K562 (cell line): ENCODE data around the gene TBR1. TPM values are rescaled to one million over a fixed set of nuclear protein-coding genes. Genes with fewer than 3 reads are reported as not detected.

Experiments
- BMI1 ChIP-seq: fragments of 150-350 bp; IDR thresholded peaks from 2 replicates; pipeline ENCODE4 v1.6.1; 2014; ENCODE audit warnings: low read length
- CTBP1 ChIP-seq: fragments of 450-650 bp; IDR thresholded peaks from 2 replicates; pipeline ENCODE4 v1.6.1; 2016; ENCODE audit warnings: borderline replicate concordance
- CXXC5 ChIP-seq: fragments of 250-450 bp; sonication (Bioruptor Pico); IDR thresholded peaks from 2 replicates; pipeline ENCODE4 v1.8.0; 2022; ENCODE audit warnings: inconsistent platforms, mild to moderate bottlenecking, moderate library complexity
- MEF2D ChIP-seq: conservative IDR thresholded peaks from 2 replicates; pipeline ENCODE4 v1.6.1; 2016; ENCODE audit warnings: low read depth, missing genetic modification characterization, missing compliant biosample characterization
- NR3C1 ChIP-seq: sonication (generic); formaldehyde crosslinking; IDR thresholded peaks from 2 replicates; pipeline ENCODE4 v1.8.1; 2022; ENCODE audit warnings: missing genetic modification reagents
- RBM22 ChIP-seq: fragments of 200-400 bp; formaldehyde crosslinking; IDR thresholded peaks from 2 replicates; pipeline ENCODE4 v1.6.1; 2018; ENCODE audit warnings: low read length, low read depth; ENCODE audit not compliant: poor library complexity, severe bottlenecking
- SLC30A9 ChIP-seq: fragments of 250-450 bp; sonication (Bioruptor Pico); IDR thresholded peaks from 2 replicates; pipeline ENCODE4 v1.8.0; 2022; ENCODE audit warnings: mild to moderate bottlenecking, moderate library complexity
- SUPT5H ChIP-seq: fragments of 450-650 bp; IDR thresholded peaks from 2 replicates; pipeline ENCODE4 v1.6.1; 2016
- ZNF780A ChIP-seq: fragments of 250-450 bp; sonication (Bioruptor Pico); IDR thresholded peaks from 2 replicates; pipeline ENCODE4 v1.5.0; 2021; ENCODE audit warnings: mild to moderate bottlenecking
- polyA plus RNA-seq, 8 experiments: library from polyadenylated mRNA; depleted of rRNA in 4 of 8; stranded (reverse) in 5 of 8; unstranded in 3 of 8; fragments of >200 nt; fragmentation: Nextera tagmentation in 2 of 8; fragmentation: Illumina TruSeq in 1 of 8; extraction: Ambion mirVana in 2 of 8; extraction: Trizol in 1 of 8; gene quantifications; 2 replicates each; pipeline versions ENCODE4 v1.2.1 to v1.2.3, GENCODE V29; 2011 to 2014; ENCODE audit warnings: inconsistent platforms in 1 of 8, missing spikeins in 1 of 8
- total RNA-seq, 7 experiments: library from RNA; depleted of rRNA in 6 of 7; stranded (reverse); fragments of >200 nt in 6 of 7; fragmentation: Illumina TruSeq in 2 of 7; extraction: Trizol in 2 of 7; gene quantifications; 2 replicates each; pipeline versions ENCODE4 v1.2.1 to v1.2.3, GENCODE V29; 2011 to 2021; ENCODE audit warnings: low replicate concordance in 1 of 7
- TF ChIP-seq, protein P1 (sequence below): sonication (generic); formaldehyde crosslinking; IDR thresholded peaks from 2 replicates; pipeline ENCODE4 v1.8.0; 2023; ENCODE audit warnings: mild to moderate bottlenecking, missing genetic modification reagents
- TF ChIP-seq, protein P2 (sequence below): sonication (generic); formaldehyde crosslinking; IDR thresholded peaks from 2 replicates; pipeline ENCODE4 v1.8.0; 2022; ENCODE audit warnings: mild to moderate bottlenecking, missing genetic modification reagents
- TF ChIP-seq, protein P3 (sequence below), 2 experiments: IDR thresholded peaks; 2 replicates each; pipeline ENCODE4 v1.6.1; 2011; ENCODE audit warnings: borderline replicate concordance in 1 of 2, control low read depth in 1 of 2, low read depth in 1 of 2, low read length in 1 of 2, mild to moderate bottlenecking in 1 of 2, mixed read lengths in 1 of 2, moderate library complexity in 1 of 2; ENCODE audit not compliant: insufficient read depth in 1 of 2, insufficient read length in 1 of 2, poor library complexity in 1 of 2, severe bottlenecking in 1 of 2; ENCODE audit errors: extremely low read depth in 1 of 2
- TF ChIP-seq, protein P4 (sequence below), 2 experiments: fragments of 450-650 bp; IDR thresholded peaks; 2 replicates each; pipeline ENCODE4 v1.6.1; 2018; ENCODE audit warnings: mild to moderate bottlenecking in 2 of 2, low read depth in 1 of 2; ENCODE audit not compliant: partially characterized antibody in 2 of 2
- TF ChIP-seq, protein P5 (sequence below), 2 experiments: IDR thresholded peaks; 2 replicates each; pipeline ENCODE4 v1.6.1; 2012; ENCODE audit warnings: improper control_type of control experiment in 2 of 2, low read depth in 2 of 2, low read length in 2 of 2, borderline replicate concordance in 1 of 2

The TBR1 gene
- total and polyA plus RNA-seq, 9 of the 15 experiments (the other 6 are each of a cell fraction or from before 2014, with no cell fraction given), result 0.01 to 0.09 TPM; not detected in 7

DNA sequence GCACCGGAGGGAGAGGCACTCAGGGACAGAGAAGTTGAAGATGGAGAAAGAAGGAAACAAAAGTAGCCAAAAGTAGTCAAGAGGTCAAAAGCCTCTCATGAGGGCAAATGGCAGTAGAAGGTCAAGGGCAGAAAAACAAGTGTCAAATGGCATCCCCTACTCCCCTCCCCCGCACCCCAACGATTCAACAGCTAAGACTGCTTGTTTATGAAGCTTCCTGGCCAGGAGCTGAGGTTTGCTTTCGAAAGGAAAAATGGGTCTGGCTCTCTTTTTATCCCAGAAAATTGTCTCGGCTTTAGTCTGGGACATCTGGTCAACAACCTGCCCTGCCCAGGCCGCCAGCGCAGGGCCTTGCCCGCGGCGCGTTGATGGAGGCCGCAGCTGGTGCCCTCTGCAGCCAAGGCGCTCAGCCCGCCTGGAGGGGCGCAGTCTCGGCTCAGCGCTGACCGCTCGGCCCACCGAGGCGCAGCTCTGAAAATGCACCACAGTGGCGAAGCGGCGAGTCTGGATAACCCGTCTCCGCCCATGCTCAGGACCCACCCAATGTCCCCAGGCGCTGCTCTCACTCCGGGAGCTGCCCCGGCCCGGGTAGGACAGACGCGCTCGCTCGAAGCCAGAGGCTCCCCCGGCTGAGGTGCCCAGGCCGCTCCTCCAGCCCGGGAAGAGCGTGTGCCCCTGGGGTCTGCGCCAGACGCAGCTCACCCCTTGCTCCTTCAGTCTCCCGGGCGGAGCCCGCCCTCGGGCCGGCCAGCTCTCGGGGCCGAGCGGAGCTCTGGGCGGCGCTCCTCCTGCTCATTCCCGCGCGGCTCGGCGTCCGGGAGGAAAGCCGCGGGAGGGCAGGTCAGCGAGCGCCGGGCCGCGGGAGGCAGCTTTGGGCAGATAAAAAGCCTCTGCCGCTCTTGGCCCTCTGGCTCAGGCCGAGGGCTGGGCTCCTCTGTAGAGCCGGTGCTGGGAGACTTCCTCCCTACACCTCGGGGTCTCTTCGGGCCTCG is 1.8 kb upstream of the TBR1 start (continued):
- TF ChIP-seq, protein P1, sequence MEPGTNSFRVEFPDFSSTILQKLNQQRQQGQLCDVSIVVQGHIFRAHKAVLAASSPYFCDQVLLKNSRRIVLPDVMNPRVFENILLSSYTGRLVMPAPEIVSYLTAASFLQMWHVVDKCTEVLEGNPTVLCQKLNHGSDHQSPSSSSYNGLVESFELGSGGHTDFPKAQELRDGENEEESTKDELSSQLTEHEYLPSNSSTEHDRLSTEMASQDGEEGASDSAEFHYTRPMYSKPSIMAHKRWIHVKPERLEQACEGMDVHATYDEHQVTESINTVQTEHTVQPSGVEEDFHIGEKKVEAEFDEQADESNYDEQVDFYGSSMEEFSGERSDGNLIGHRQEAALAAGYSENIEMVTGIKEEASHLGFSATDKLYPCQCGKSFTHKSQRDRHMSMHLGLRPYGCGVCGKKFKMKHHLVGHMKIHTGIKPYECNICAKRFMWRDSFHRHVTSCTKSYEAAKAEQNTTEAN (CRISPR knock-in tag), result no peak
- TF ChIP-seq, protein P2, sequence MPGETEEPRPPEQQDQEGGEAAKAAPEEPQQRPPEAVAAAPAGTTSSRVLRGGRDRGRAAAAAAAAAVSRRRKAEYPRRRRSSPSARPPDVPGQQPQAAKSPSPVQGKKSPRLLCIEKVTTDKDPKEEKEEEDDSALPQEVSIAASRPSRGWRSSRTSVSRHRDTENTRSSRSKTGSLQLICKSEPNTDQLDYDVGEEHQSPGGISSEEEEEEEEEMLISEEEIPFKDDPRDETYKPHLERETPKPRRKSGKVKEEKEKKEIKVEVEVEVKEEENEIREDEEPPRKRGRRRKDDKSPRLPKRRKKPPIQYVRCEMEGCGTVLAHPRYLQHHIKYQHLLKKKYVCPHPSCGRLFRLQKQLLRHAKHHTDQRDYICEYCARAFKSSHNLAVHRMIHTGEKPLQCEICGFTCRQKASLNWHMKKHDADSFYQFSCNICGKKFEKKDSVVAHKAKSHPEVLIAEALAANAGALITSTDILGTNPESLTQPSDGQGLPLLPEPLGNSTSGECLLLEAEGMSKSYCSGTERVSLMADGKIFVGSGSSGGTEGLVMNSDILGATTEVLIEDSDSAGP (CRISPR knock-in tag), result no peak
- no peak for TF ChIP-seq SUPT5H
- no peak for TF ChIP-seq ZNF780A
- TF ChIP-seq CXXC5 (CRISPR knock-in tag), result peak; percentile 48; the same call in 1 of the 2 replicates
- TF ChIP-seq, protein P3, sequence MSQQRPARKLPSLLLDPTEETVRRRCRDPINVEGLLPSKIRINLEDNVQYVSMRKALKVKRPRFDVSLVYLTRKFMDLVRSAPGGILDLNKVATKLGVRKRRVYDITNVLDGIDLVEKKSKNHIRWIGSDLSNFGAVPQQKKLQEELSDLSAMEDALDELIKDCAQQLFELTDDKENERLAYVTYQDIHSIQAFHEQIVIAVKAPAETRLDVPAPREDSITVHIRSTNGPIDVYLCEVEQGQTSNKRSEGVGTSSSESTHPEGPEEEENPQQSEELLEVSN (IDR thresholded peaks at IDR 0.05; ENCODE audit: borderline replicate concordance in 1 of 2, extremely low read depth in 1 of 2, insufficient read depth in 1 of 2, insufficient read length in 1 of 2, low read depth in 1 of 2, low read length in 1 of 2, poor library complexity in 1 of 2, severe bottlenecking in 1 of 2), result peak; percentile 67 to 96
- TF ChIP-seq RBM22, result peak; percentile 81
- no peak for TF ChIP-seq NR3C1 (CRISPR knock-in tag)
- TF ChIP-seq, protein P4, sequence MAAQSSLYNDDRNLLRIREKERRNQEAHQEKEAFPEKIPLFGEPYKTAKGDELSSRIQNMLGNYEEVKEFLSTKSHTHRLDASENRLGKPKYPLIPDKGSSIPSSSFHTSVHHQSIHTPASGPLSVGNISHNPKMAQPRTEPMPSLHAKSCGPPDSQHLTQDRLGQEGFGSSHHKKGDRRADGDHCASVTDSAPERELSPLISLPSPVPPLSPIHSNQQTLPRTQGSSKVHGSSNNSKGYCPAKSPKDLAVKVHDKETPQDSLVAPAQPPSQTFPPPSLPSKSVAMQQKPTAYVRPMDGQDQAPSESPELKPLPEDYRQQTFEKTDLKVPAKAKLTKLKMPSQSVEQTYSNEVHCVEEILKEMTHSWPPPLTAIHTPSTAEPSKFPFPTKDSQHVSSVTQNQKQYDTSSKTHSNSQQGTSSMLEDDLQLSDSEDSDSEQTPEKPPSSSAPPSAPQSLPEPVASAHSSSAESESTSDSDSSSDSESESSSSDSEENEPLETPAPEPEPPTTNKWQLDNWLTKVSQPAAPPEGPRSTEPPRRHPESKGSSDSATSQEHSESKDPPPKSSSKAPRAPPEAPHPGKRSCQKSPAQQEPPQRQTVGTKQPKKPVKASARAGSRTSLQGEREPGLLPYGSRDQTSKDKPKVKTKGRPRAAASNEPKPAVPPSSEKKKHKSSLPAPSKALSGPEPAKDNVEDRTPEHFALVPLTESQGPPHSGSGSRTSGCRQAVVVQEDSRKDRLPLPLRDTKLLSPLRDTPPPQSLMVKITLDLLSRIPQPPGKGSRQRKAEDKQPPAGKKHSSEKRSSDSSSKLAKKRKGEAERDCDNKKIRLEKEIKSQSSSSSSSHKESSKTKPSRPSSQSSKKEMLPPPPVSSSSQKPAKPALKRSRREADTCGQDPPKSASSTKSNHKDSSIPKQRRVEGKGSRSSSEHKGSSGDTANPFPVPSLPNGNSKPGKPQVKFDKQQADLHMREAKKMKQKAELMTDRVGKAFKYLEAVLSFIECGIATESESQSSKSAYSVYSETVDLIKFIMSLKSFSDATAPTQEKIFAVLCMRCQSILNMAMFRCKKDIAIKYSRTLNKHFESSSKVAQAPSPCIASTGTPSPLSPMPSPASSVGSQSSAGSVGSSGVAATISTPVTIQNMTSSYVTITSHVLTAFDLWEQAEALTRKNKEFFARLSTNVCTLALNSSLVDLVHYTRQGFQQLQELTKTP (IDR thresholded peaks at IDR 0.05; ENCODE audit: low read depth in 1 of 2, partially characterized antibody in 2 of 2), result no peak
- TF ChIP-seq BMI1, result no peak; the same call in none of the 2 replicates
- TF ChIP-seq, protein P5, sequence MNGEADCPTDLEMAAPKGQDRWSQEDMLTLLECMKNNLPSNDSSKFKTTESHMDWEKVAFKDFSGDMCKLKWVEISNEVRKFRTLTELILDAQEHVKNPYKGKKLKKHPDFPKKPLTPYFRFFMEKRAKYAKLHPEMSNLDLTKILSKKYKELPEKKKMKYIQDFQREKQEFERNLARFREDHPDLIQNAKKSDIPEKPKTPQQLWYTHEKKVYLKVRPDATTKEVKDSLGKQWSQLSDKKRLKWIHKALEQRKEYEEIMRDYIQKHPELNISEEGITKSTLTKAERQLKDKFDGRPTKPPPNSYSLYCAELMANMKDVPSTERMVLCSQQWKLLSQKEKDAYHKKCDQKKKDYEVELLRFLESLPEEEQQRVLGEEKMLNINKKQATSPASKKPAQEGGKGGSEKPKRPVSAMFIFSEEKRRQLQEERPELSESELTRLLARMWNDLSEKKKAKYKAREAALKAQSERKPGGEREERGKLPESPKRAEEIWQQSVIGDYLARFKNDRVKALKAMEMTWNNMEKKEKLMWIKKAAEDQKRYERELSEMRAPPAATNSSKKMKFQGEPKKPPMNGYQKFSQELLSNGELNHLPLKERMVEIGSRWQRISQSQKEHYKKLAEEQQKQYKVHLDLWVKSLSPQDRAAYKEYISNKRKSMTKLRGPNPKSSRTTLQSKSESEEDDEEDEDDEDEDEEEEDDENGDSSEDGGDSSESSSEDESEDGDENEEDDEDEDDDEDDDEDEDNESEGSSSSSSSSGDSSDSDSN (IDR thresholded peaks at IDR 0.05; ENCODE audit: borderline replicate concordance in 1 of 2, low read depth in 2 of 2, low read length in 2 of 2), result peak in 1 of 2 experiments; percentile 87; a peak in 2 of 4 replicates
- no peak for TF ChIP-seq SLC30A9 (CRISPR knock-in tag)
- no peak for TF ChIP-seq MEF2D
- TF ChIP-seq CTBP1, result 0 out of 2 replicates have a peak, but pooled peaks have one; percentile 14
